ENCODE results near the gene POLDIP2. TPM values are rescaled to one million over a fixed set of nuclear protein-coding genes. Genes with fewer than 3 reads are reported as not detected.

POLDIP2 gene, protein sequence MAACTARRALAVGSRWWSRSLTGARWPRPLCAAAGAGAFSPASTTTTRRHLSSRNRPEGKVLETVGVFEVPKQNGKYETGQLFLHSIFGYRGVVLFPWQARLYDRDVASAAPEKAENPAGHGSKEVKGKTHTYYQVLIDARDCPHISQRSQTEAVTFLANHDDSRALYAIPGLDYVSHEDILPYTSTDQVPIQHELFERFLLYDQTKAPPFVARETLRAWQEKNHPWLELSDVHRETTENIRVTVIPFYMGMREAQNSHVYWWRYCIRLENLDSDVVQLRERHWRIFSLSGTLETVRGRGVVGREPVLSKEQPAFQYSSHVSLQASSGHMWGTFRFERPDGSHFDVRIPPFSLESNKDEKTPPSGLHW
- total RNA-seq (10 to 100 TPM; 37.4 to 82.6 (median 59.6) TPM), polyA plus RNA-seq (100 to 1,000 TPM in 1 of 2 donors, 10 to 100 TPM in 1; 43.4 to 110 TPM)
- long read RNA-seq, donor 1, transcript POLDIP2-201 (11 exons, 2,121 nt), result major isoform, 321 of 368 reads
- long read RNA-seq, donor 1, partial matches to known transcripts, result 19 of 368 reads
- long read RNA-seq, donor 1, other reads (novel, unspliced or antisense), result 28 of 368 reads
- long read RNA-seq, donor 2, transcript POLDIP2-201 (11 exons, 2,121 nt), result major isoform, 37 of 42 reads
- long read RNA-seq, donor 2, partial matches to known transcripts, result 5 of 42 reads
- long read RNA-seq, donor 2, other reads (novel, unspliced or antisense), result 0 of 42 reads
- long read RNA-seq, donor 3, transcript POLDIP2-201 (11 exons, 2,121 nt), result major isoform, 218 of 239 reads
- long read RNA-seq, donor 3, partial matches to known transcripts, result 10 of 239 reads
- long read RNA-seq, donor 3, other reads (novel, unspliced or antisense), result 11 of 239 reads

GRCh38 chr17:28357061-28357900 lies at the start of gene POLDIP2:
POLDIP2 (minus strand) TSS chr17:28357527; CDS start chr17:28357448, 79 bp downstream.
- no peaks in the 10 kb centered on the region for H3K36me3 ChIP-seq
- intact Hi-C loops (cut with DNase I), result no loop called here
- no peaks in the 10 kb centered on the region for H3K9me3 ChIP-seq
- peak; percentile 93 to 96 (median 94) for DNase-seq
- H3K27ac ChIP-seq, result peak within 1 kb of the TSS; percentile 56 to 57
- peaks cover 3% of the 10 kb centered on the region for H3K4me1 ChIP-seq (ENCODE audit: insufficient read depth)
- no peaks in the 10 kb centered on the region for H3K27me3 ChIP-seq
- TF ChIP-seq POLR2A (IDR thresholded peaks at IDR 0.05), result peak; percentile 91
- no peak for TF ChIP-seq EP300 (IDR thresholded peaks at IDR 0.05)
- TF ChIP-seq, protein P1, sequence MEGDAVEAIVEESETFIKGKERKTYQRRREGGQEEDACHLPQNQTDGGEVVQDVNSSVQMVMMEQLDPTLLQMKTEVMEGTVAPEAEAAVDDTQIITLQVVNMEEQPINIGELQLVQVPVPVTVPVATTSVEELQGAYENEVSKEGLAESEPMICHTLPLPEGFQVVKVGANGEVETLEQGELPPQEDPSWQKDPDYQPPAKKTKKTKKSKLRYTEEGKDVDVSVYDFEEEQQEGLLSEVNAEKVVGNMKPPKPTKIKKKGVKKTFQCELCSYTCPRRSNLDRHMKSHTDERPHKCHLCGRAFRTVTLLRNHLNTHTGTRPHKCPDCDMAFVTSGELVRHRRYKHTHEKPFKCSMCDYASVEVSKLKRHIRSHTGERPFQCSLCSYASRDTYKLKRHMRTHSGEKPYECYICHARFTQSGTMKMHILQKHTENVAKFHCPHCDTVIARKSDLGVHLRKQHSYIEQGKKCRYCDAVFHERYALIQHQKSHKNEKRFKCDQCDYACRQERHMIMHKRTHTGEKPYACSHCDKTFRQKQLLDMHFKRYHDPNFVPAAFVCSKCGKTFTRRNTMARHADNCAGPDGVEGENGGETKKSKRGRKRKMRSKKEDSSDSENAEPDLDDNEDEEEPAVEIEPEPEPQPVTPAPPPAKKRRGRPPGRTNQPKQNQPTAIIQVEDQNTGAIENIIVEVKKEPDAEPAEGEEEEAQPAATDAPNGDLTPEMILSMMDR (IDR thresholded peaks at IDR 0.05), result peak in 1 of 3 donors; percentile 41
- peak within 1 kb of the TSS; percentile 55 for H3K4me3 ChIP-seq
- 0% methylated on average over 35 to 80 of the region's 80 CpGs for WGBS, 3 donors

GRCh38 chr17:28406473-28406814 lies 49.1 kb upstream of the POLDIP2 start:
- no peaks in the 10 kb centered on the region for H3K36me3 ChIP-seq
- peak overlapping the region; percentile 88 for H3K4me3 ChIP-seq
- peak overlapping the region in 1 of 2 donors; percentile 9 for H3K27ac ChIP-seq
- DNase-seq, result no peak
- no peaks in the 10 kb centered on the region for H3K9me3 ChIP-seq
- WGBS, 3 donors, result 26 to 36% (median 30%) methylated on average over 9 of the region's 9 CpGs
- H3K27me3 ChIP-seq, result no peaks in the 10 kb centered on the region
- TF ChIP-seq EP300 (IDR thresholded peaks at IDR 0.05) (no peak), POLR2A (IDR thresholded peaks at IDR 0.05) (no peak)
- TF ChIP-seq, protein P1 (IDR thresholded peaks at IDR 0.05), result no peak
- intact Hi-C loops (cut with DNase I), result no loop called here
- H3K4me1 ChIP-seq (ENCODE audit: insufficient read depth), result peaks cover 7% of the 10 kb centered on the region

- no peak for TF ChIP-seq POLR2A (IDR thresholded peaks at IDR 0.05)
- TF ChIP-seq EP300 (IDR thresholded peaks at IDR 0.05), result no peak
- TF ChIP-seq, protein P1 (IDR thresholded peaks at IDR 0.05), result no peak
- H3K4me3 ChIP-seq, result peak within 1 kb of the TSS; percentile 88
- H3K9me3 ChIP-seq, result no peaks in the 10 kb centered on the region
- peak within 1 kb of the TSS in 1 of 2 donors; percentile 9 for H3K27ac ChIP-seq
- no peaks in the 10 kb centered on the region for H3K36me3 ChIP-seq
- H3K4me1 ChIP-seq (ENCODE audit: insufficient read depth), result peaks cover 7% of the 10 kb centered on the region
- DNase-seq, result peak; percentile 40 to 73 (median 62)
- no peaks in the 10 kb centered on the region for H3K27me3 ChIP-seq
- 0 to 1% (median 1%) methylated on average over 46 to 70 of the region's 70 CpGs for WGBS, 3 donors
- intact Hi-C loops (cut with DNase I), result no loop called here
Measured at GRCh38 chr17:28405632-28406472, 48.5 kb upstream of the POLDIP2 start, which contains the start of gene SLC46A1. SLC46A1 (minus strand) TSS chr17:28406212; CDS start chr17:28406114, 98 bp downstream.

All from ovary (tissue), 10 donors.